Medulla oblongata (tissue), 1 donor: Measurements from ENCODE around the gene ADAMTS12.
"Not testable (repeated sequence)": the region's sequence is repeated elsewhere in the genome, so short reads cannot be mapped to it uniquely, and the experiment has no call there.

Source experiments
- DNase-seq: peaks from one replicate; pipeline ENCODE4 v3.0.0-alpha.2; 2015; ENCODE audit errors: extremely low spot score

Gene ADAMTS12, protein sequence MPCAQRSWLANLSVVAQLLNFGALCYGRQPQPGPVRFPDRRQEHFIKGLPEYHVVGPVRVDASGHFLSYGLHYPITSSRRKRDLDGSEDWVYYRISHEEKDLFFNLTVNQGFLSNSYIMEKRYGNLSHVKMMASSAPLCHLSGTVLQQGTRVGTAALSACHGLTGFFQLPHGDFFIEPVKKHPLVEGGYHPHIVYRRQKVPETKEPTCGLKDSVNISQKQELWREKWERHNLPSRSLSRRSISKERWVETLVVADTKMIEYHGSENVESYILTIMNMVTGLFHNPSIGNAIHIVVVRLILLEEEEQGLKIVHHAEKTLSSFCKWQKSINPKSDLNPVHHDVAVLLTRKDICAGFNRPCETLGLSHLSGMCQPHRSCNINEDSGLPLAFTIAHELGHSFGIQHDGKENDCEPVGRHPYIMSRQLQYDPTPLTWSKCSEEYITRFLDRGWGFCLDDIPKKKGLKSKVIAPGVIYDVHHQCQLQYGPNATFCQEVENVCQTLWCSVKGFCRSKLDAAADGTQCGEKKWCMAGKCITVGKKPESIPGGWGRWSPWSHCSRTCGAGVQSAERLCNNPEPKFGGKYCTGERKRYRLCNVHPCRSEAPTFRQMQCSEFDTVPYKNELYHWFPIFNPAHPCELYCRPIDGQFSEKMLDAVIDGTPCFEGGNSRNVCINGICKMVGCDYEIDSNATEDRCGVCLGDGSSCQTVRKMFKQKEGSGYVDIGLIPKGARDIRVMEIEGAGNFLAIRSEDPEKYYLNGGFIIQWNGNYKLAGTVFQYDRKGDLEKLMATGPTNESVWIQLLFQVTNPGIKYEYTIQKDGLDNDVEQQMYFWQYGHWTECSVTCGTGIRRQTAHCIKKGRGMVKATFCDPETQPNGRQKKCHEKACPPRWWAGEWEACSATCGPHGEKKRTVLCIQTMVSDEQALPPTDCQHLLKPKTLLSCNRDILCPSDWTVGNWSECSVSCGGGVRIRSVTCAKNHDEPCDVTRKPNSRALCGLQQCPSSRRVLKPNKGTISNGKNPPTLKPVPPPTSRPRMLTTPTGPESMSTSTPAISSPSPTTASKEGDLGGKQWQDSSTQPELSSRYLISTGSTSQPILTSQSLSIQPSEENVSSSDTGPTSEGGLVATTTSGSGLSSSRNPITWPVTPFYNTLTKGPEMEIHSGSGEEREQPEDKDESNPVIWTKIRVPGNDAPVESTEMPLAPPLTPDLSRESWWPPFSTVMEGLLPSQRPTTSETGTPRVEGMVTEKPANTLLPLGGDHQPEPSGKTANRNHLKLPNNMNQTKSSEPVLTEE (N-terminal part only)

DNA sequence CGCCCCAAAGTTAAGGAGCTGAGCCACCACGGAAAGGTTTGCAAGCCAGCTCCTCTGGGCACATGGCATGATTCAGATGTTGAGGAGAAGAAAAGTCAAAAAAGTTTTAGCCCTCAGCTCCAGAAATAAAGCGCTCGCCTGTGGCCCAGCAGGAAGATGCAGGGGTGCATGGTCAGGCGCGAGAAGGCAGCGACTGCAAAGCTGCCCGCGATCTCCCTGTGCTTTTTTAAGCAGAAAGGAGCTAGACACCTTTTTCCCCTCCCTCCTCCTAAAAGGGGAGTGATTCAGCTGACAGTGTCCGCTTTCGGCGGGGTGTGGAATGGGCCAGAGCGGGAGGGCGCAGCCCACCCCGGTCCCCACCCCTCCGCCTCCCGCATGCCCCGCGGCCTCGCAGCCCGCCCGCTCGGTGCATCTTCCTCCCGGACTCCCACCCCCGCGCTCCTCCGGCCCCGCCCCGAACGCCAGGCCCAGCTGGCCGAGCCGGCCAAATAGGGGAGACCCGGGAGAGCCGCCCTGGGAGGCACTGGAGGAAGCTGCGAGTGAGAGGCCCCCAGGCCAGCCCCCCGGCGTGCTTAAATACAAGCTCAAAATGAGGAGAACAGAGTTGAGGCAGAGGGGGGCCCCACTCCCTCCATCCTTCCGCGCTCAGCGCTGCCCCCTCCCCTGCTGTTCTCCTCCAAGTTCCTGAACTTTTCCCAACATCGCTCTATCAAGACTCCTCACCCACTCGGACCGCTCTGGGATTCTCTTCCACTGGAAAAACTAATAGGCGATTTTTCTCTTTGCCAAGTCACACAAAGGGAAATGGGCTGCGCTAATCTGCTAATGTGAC, at the start of gene ADAMTS12:
TSS of gene ADAMTS12 (minus strand) at position 203 of the 832 bp plus-strand sequence. CDS start at position 69, 134 bp downstream.
- peak; percentile 7 for DNase-seq

DNA sequence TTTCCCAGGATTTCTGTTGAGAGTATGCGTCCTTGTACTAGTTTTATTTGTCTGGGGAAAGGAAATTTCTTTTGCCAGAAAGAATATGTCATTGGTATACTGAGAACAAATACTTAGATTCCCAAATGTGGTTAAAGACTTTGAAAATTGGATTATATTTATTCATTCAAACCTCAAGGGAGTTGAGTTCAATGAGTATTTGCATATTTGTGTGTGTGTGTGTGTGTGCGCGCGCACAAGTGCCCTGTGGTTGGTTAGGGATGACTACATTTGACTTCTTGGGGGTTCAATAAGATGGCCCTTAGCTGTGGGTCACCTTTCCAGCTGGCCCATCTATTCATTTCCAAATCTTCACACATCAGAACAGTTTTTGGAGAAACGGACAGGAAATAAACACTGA, 49.3 kb upstream of the ADAMTS12 start:
- DNase-seq: no peak

DNA sequence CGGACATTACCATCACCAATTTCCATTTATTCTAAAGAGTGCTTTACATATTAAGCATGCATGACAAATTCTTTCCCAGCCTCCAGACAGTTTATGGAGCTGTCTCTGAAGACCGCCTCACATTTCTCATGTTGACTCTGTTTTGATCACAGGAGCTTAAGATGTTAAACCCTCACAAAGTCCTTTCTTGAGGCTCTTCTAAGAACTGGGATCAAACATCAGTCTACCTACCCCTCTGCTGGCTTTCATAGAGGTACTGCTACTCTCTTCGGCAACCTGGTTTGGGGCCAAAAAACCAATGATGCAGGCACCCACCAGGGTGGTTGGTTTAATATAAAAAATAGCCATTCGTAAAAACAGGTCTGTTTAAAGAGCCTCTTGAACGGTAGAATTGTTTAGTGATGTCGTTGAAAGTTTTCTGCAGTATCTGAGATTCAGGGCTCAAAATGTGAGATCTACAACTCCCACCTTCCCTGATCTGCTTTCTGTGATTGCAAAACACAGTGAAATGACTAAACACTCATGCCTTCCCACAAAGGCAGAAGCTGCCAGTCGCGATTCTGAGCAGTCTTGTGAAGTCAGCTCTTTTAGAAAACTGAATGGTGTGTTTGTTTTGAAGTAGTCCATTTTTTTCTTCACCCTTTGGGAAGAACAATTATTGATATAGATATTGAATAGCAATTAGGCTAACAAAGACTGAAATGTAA, 47.9 kb upstream of the ADAMTS12 start:
- DNase-seq: no peak

DNA sequence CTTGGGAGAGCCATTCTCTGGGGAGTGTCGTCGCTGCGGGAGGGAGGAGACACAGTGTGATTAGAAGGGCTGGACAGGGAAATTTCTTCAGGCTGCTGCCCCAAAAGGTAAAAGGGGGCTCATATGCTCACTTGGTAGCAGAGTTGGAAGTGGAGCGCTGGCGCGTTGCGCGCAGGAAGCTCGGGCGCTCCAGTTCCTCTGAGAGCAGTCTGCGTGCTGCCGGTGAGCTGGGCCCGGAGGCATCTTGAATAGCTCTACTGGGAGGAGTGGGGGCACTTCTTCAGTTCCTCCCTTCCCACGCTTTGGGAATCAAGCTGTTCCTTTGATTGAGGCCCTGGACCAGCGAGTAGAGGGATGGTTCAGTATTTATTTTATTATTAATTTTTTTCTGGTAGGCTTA, 47.1 kb upstream of the ADAMTS12 start:
- DNase-seq: no peak

GRCh38 chr5:33938507-33938796, 46.7 kb upstream of the ADAMTS12 start:
- DNase-seq: no peak

DNA sequence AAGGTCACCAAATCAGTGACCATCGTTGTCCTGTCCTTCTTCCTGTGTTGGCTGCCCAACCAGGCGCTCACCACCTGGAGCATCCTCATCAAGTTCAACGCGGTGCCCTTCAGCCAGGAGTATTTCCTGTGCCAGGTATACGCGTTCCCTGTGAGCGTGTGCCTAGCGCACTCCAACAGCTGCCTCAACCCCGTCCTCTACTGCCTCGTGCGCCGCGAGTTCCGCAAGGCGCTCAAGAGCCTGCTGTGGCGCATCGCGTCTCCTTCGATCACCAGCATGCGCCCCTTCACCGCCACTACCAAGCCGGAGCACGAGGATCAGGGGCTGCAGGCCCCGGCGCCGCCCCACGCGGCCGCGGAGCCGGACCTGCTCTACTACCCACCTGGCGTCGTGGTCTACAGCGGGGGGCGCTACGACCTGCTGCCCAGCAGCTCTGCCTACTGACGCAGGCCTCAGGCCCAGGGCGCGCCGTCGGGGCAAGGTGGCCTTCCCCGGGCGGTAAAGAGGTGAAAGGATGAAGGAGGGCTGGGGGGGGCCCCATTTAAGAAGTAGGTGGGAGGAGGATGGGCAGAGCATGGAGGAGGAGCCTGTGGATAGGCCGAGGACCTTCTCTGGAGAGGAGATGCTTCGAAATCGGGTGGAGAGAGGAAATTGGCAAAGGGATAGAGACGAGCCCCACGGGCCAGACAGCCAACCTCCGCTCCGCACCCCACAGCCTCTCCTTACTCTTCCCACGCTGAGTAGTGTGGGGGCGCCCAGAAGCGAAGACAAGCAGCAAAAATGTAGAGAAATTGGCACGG, 46.1 kb upstream of the ADAMTS12 start:
- no peak for DNase-seq

DNA sequence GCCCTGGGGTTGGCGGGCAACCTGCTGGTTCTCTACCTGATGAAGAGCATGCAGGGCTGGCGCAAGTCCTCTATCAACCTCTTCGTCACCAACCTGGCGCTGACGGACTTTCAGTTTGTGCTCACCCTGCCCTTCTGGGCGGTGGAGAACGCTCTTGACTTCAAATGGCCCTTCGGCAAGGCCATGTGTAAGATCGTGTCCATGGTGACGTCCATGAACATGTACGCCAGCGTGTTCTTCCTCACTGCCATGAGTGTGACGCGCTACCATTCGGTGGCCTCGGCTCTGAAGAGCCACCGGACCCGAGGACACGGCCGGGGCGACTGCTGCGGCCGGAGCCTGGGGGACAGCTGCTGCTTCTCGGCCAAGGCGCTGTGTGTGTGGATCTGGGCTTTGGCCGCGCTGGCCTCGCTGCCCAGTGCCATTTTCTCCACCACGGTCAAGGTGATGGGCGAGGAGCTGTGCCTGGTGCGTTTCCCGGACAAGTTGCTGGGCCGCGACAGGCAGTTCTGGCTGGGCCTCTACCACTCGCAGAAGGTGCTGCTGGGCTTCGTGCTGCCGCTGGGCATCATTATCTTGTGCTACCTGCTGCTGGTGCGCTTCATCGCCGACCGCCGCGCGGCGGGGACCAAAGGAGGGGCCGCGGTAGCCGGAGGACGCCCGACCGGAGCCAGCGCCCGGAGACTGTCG, 45.4 kb upstream of the ADAMTS12 start:
- DNase-seq: no peak

- DNase-seq: no peak
These were observed 44.7 kb upstream of the ADAMTS12 start, which contains the start of gene RXFP3 for GRCh38 chr5:33936381-33937016. RXFP3 (plus strand) TSS chr5:33936386; CDS start chr5:33936741, 355 bp downstream.

DNA sequence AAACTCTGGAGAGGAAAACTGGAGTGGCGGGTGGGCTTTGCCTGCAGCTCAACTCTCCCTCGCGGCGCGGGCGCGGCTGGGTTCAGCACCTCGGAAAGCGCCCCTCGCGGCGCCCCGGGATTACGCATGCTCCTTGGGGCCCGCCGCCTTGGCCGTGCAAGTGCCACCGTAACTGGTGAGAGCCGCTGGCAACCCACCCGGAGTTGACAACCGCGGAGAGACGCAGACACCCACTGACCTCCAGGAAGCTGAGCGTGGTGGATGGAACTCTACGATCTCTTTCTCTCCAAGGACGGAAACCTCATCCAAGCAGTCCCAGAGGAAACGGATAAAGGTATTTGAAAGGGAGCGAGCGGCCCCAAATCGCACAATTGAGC, 44.2 kb upstream of the ADAMTS12 start:
- DNase-seq: peak; percentile 13

DNA sequence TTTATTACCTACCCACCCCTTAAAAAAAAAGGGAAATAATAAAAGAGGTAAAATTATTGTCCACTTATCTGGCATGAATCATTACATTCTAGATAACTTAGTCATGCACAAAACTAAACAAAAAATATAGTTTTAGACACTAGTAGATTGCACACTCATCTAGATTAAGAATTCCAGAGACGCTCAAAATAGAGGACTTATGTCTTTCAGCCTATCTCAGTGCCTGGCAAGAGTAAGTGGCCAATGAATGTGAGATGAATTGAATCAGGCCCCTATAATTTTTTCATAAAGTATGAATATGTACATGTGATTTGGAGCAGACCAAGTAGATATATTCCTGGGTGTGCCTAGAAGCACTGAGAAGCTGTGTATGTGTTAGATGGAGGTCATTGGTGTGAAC, 42.4 kb upstream of the ADAMTS12 start:
- no peak for DNase-seq

DNA sequence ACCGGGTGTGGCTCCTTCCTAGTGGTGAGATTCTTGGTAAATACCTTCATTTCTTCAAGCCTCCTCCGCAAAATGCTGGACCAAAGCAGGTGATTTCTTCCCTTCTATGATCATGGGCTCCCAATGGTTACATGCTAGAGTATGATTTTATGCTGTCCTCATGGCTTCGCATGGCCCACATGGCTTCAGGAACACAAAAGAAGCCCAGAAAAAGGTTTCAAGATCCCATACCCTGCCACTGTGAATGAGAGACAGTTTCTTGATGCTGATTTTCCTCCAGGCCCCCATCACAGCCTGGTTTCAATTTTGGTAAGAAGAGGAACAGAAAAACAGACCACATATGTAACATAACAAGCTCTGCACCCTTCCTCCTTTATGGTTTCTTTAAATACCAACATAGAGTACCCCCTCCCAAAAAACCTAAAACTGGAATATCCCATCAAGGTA, 42.0 kb upstream of the ADAMTS12 start:
- DNase-seq: no peak

GRCh38 chr5:33931136-33931535, 39.3 kb upstream of the ADAMTS12 start:
- DNase-seq: no peak

GRCh38 chr5:33929925-33930690, 38.3 kb upstream of the ADAMTS12 start:
- DNase-seq: no peak

- DNase-seq: no peak
These were observed 36.5 kb upstream of the ADAMTS12 start for GRCh38 chr5:33928283-33928682.

DNA sequence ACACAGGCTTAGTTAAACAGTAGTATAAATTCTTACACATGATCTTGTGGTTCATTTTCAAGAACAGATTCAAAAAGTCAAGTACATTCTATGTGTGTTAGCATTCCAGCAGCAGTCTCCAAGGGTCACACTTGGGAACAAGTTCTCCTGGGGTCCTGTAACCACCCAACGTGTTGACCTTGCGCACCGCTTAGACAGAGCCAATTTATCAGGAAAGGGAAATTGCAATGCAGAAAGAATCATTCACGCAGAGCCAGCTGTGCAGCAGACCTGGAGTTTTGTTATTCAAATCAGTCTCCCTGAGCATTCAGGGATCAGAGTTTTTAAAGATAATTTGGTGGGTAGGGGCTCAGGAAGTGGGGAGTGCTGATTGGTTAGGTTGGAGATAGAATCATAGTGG, 35.9 kb upstream of the ADAMTS12 start:
- no peak for DNase-seq

GRCh38 chr5:33925278-33925677, 33.5 kb upstream of the ADAMTS12 start:
- no peak for DNase-seq

GRCh38 chr5:33921002-33921401, 29.2 kb upstream of the ADAMTS12 start:
- no peak for DNase-seq

DNA sequence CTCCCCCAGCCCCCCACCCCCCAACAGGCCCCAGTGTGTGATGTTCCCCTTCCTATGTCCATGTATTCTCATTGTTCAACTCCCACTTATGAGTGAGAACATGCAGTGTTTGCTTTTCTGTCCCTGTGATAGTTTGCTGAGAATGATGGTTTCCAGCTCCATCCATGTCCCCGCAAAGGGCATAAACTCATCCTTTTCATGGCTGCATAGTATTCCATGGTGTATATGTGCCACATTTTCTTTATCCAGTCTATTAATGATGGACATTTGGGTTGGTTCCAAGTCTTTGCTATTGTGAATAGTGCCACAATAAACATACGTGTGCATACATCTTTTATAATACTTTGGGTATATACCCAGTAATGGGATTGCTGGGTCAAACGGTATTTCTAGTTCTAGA, 23.1 kb upstream of the ADAMTS12 start:
- DNase-seq: not testable (repeated sequence)
